ENCODE results near the gene KLHDC8B. TPM values are rescaled to one million over a fixed set of nuclear protein-coding genes. Genes with fewer than 3 reads are reported as not detected.

Gene KLHDC8B
- total and polyA plus RNA-seq, 2 donors from 2014 or later = 23.4 to 36.5 TPM

DNA sequence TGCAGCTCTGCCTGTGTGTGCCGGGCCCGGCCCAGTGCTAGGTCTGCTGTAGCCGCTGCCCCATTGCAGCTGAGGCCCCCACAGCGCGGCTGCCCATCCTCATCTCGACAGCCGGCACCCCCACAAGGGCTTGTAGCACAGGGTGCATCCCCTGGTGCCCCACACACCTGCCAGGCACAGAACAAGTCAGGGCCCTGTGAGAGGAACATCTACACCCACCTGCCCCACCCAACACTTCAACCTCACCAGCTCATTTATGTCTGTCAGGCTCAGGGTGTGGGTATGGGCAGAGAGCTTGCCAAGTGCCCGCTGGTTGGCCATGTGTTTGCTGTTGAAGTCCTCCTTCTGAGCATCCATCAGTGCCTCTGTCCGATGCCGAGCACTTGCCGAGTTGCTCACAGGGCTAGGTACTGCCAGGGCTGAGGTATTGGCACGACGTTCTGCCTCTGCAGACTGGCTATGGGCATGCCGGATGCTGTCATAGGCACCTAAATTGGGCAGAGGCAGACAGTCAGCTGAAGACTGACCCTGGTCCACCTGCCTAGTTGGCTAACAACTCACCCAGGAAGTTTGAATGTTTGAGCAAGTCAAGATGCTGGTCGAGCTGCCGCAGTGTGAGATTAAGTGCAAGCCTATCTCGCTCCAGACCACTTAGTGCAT is 48.4 kb upstream of the KLHDC8B start:
- H3K27ac ChIP-seq (ENCODE audit: low read depth in 2 of 2, low read length in 2 of 2) = no peak overlapping the region
- H3K4me3 ChIP-seq (ENCODE audit: low read length in 3 of 3) = no peak overlapping the region
- no peaks in the 10 kb centered on the region for H3K9me3 ChIP-seq (ENCODE audit: control insufficient read depth in 2 of 3, insufficient read depth in 1 of 3, low read length in 3 of 3)
- H3K36me3 ChIP-seq (ENCODE audit: control insufficient read depth in 2 of 3, insufficient read depth in 3 of 3, low read length in 3 of 3) = peaks cover 3 to 60% (median 36%) of the 10 kb centered on the region in 3 donors
- FAIRE-seq = no peak
- no peak overlapping the region for H3K9ac ChIP-seq (ENCODE audit: low read length in 3 of 3)
- no peaks in the 10 kb centered on the region for H3K27me3 ChIP-seq (ENCODE audit: control insufficient read depth, insufficient read depth, low read length)
- peaks cover 3 to 15% (median 10%) of the 10 kb centered on the region in 3 donors for H3K4me1 ChIP-seq (ENCODE audit: control insufficient read depth in 2 of 3, insufficient read depth in 2 of 3, low read depth in 1 of 3, low read length in 3 of 3)
- TF ChIP-seq, protein P1, sequence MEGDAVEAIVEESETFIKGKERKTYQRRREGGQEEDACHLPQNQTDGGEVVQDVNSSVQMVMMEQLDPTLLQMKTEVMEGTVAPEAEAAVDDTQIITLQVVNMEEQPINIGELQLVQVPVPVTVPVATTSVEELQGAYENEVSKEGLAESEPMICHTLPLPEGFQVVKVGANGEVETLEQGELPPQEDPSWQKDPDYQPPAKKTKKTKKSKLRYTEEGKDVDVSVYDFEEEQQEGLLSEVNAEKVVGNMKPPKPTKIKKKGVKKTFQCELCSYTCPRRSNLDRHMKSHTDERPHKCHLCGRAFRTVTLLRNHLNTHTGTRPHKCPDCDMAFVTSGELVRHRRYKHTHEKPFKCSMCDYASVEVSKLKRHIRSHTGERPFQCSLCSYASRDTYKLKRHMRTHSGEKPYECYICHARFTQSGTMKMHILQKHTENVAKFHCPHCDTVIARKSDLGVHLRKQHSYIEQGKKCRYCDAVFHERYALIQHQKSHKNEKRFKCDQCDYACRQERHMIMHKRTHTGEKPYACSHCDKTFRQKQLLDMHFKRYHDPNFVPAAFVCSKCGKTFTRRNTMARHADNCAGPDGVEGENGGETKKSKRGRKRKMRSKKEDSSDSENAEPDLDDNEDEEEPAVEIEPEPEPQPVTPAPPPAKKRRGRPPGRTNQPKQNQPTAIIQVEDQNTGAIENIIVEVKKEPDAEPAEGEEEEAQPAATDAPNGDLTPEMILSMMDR (IDR thresholded peaks at IDR 0.05; ENCODE audit: borderline replicate concordance, extremely low read depth, insufficient read depth) = no peak
- no peak for DNase-seq
- intact Hi-C loops (cut with DNase I) = no loop called here

DNA sequence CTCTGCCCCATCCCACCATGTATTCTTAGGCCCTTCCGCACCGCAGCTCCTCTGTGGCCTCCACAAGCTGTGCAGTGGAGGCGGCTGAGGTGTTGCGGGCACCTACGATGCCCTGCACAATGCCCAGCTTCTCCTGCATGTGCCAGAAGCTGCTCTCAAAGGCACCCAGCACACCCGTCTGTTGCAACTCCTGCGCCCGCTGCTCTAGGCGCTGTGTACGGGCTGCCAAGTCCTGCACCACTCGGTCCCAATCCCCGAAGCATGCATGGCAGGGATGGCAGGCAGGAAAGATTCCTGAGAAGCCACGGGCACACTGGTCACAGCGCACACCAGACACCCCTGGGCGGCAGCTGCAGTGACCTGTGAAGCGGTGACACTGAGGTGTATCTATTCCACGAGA is 47.7 kb upstream of the KLHDC8B start:
- Histone ChIP-seq H3K27ac (ENCODE audit: low read depth in 2 of 2, low read length in 2 of 2) (no peak overlapping the region), H3K9me3 (ENCODE audit: control insufficient read depth in 2 of 3, insufficient read depth in 1 of 3, low read length in 3 of 3) (no peaks in the 10 kb centered on the region), H3K4me1 (ENCODE audit: control insufficient read depth in 2 of 3, insufficient read depth in 2 of 3, low read depth in 1 of 3, low read length in 3 of 3) (peaks cover 3 to 15% (median 10%) of the 10 kb centered on the region in 3 donors), H3K36me3 (ENCODE audit: control insufficient read depth in 2 of 3, insufficient read depth in 3 of 3, low read length in 3 of 3) (peaks cover 1 to 60% (median 38%) of the 10 kb centered on the region in 3 donors), H3K27me3 (ENCODE audit: control insufficient read depth, insufficient read depth, low read length) (no peaks in the 10 kb centered on the region), H3K4me3 (ENCODE audit: low read length in 3 of 3) (no peak overlapping the region), H3K9ac (ENCODE audit: low read length in 3 of 3) (no peak overlapping the region)
- intact Hi-C loops (cut with DNase I) = no loop called here
- TF ChIP-seq, protein P1 (IDR thresholded peaks at IDR 0.05; ENCODE audit: borderline replicate concordance, extremely low read depth, insufficient read depth) = no peak
- FAIRE-seq (no peak), DNase-seq (no peak)

DNA sequence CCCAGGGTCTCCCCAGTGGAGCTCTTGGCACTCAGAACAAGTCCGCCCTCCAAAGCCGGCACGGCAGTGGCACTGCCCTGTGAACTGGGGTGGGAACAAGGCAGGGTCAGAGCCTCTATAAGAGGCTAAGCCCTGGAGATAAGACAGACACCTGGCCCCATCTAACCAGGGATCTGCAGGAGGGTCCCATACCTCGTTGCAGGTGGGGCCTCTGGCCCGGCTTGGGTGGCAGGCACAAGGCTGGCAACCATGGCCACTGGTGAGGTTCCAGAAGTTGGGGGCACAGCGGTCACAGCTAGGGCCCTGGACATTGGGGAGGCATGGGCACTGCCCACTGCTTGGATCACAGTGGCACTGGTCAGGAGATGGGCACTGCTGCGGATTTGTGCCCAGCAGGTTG is 47.2 kb upstream of the KLHDC8B start:
- TF ChIP-seq, protein P1 (IDR thresholded peaks at IDR 0.05; ENCODE audit: borderline replicate concordance, extremely low read depth, insufficient read depth) = no peak
- Histone ChIP-seq H3K4me1 (ENCODE audit: control insufficient read depth in 2 of 3, insufficient read depth in 2 of 3, low read depth in 1 of 3, low read length in 3 of 3) (peaks cover 3 to 10% (median 8%) of the 10 kb centered on the region in 3 donors), H3K9ac (ENCODE audit: low read length in 3 of 3) (no peak overlapping the region), H3K27ac (ENCODE audit: low read depth in 2 of 2, low read length in 2 of 2) (no peak overlapping the region), H3K4me3 (ENCODE audit: low read length in 3 of 3) (no peak overlapping the region), H3K36me3 (ENCODE audit: control insufficient read depth in 2 of 3, insufficient read depth in 3 of 3, low read length in 3 of 3) (peaks cover 0 to 58% (median 37%) of the 10 kb centered on the region in 3 donors), H3K9me3 (ENCODE audit: control insufficient read depth in 2 of 3, insufficient read depth in 1 of 3, low read length in 3 of 3) (no peaks in the 10 kb centered on the region), H3K27me3 (ENCODE audit: control insufficient read depth, insufficient read depth, low read length) (no peaks in the 10 kb centered on the region)
- no peak for DNase-seq
- intact Hi-C loops (cut with DNase I) = no loop called here
- no peak for FAIRE-seq
